Fibroblast of upper back skin (primary cell): ENCODE measurements around the gene RGSL1.

Experiments
- DNase-seq: peaks from one replicate; pipeline ENCODE4 v3.0.0-alpha.2; 2013

RGSL1 gene

GRCh38 chr1:182450087-182450486 lies at the start of gene RGSL1:
RGSL1 (plus strand) TSS chr1:182450146; CDS start chr1:182450166, 20 bp downstream.
- DNase-seq = no peak

GRCh38 chr1:182400567-182400966 lies 49.4 kb upstream of the RGSL1 start, which contains the start of gene TEDDM1:
TEDDM1 (minus strand) TSS chr1:182400667; CDS start chr1:182400485, 182 bp downstream.
- DNase-seq = no peak

GRCh38 chr1:182404781-182405180 lies 45.2 kb upstream of the RGSL1 start:
- DNase-seq = no peak

- no peak for DNase-seq
Measured at GRCh38 chr1:182405578-182405977, 44.4 kb upstream of the RGSL1 start.

GRCh38 chr1:182406012-182406411 lies 43.9 kb upstream of the RGSL1 start:
- DNase-seq = no peak

- no peak for DNase-seq
Measured at GRCh38 chr1:182407724-182408123, 42.2 kb upstream of the RGSL1 start.

GRCh38 chr1:182408435-182409075 lies 41.4 kb upstream of the RGSL1 start:
- DNase-seq = no peak

- DNase-seq = no peak
Measured at GRCh38 chr1:182410138-182410537, 39.8 kb upstream of the RGSL1 start.

GRCh38 chr1:182410620-182411273 lies 39.2 kb upstream of the RGSL1 start:
- no peak for DNase-seq

GRCh38 chr1:182413486-182413885 lies 36.5 kb upstream of the RGSL1 start:
- DNase-seq = no peak

- DNase-seq = no peak
Measured at GRCh38 chr1:182413969-182414368, 36.0 kb upstream of the RGSL1 start.

GRCh38 chr1:182415789-182416188 lies 34.2 kb upstream of the RGSL1 start:
- DNase-seq = no peak

- DNase-seq = no peak
Measured at GRCh38 chr1:182426442-182427430, 23.2 kb upstream of the RGSL1 start.

GRCh38 chr1:182428043-182428442 lies 21.9 kb upstream of the RGSL1 start:
- no peak for DNase-seq

- DNase-seq = no peak
Measured at GRCh38 chr1:182430263-182431068, 19.5 kb upstream of the RGSL1 start.

GRCh38 chr1:182431278-182431677 lies 18.7 kb upstream of the RGSL1 start:
- no peak for DNase-seq

- DNase-seq = no peak
Measured at GRCh38 chr1:182433580-182433979, 16.4 kb upstream of the RGSL1 start.

- DNase-seq = no peak
Measured at GRCh38 chr1:182438326-182438725, 11.6 kb upstream of the RGSL1 start.

- no peak for DNase-seq
Measured at GRCh38 chr1:182441719-182442118, 8.2 kb upstream of the RGSL1 start.

- no peak for DNase-seq
Measured at GRCh38 chr1:182442333-182442732, 7.6 kb upstream of the RGSL1 start.

GRCh38 chr1:182444497-182444896 lies 5.4 kb upstream of the RGSL1 start:
- no peak for DNase-seq

GRCh38 chr1:182446033-182446669 lies 3.8 kb upstream of the RGSL1 start:
- peak; percentile 43 for DNase-seq
